Activated CD4-positive, CD25-positive, alpha-beta regulatory T cell (primary cell): ENCODE data around the gene CDK6.

ENCODE experiments used
- DNase-seq, 4 experiments: peaks; one replicate each; lab custom pipeline; 2025; lab: John Stamatoyannopoulos, UW

CDK6 gene

DNA sequence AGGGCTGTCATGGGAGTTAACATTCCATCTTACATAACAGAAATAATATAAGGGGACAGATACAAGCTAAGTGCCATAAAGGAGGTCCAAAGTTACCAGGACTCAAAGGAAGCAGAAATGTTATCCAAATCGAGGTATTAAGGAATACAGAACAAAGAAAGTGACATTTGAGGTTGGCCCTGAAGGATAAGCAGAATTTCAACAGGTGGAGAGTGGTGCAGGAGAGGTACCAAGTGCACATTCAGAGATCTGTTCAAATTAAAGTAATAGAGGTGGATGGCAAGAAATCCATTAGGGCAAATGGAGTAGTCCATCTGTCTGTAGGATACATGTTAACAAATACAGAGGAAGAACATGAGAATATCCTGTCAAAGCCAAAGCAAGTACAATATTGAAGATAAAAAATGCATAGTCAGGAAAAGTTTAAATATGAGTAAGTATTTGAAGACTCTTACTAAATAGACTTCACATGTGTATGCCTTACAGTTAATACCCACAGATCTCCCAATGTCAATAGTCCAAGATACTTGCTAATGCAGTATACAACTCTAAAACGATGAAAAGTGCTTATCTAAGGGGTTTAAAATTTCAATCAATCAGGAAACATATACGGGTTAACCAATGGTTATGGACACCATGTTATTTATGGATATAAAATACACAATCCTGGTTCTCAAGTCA, 10.0 kb downstream of the CDK6 start:
- no peak for DNase-seq

DNA sequence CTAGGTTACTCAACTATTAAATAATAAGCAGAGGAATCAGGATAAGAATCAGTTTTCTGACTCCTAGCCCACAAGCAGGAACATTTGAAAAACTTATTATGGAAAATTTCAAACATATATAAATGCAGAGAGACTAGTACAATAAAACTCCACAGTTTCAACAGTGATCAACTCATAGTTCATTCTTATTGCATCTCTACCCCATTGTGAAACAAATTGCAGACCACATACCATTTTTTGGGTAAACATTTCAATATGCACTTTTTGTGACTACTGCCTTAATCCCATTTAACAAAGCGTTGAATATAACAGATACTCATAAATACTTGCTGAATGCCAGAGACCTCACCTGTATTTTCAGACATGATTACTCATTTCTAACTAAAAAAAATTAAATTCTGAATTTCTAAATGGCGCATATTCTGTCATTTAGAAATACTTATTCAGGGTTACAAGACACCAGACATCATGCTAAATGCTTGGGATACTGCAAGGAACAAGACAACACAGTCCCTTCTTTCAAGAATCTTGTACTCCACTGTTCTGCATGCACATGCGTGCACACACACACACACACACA, 11.4 kb downstream of the CDK6 start:
- DNase-seq: no peak

- DNase-seq: no peak
These were observed 11.9 kb downstream of the CDK6 start for GRCh38 chr7:92824450-92824849.

- no peak for DNase-seq
These were observed 13.3 kb downstream of the CDK6 start for GRCh38 chr7:92823042-92823441.

DNA sequence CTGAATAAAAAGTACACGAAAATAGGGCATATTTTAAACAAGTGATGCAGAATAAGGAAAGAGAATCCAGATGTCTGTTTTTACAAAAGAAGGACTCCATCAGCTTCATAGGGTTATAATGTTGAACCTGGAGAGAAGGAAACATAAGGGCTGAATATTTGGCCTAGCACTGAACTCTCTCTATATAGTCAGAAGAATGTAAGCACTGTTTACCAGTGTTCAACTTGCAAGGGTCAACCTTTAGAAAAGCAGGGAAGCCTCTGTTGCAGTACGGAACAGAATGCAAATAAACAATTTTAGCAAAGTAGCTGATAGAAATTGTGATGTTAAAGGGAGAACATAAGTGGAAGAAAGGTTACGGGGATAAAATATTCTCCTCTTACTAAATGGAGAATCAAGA, 16.2 kb downstream of the CDK6 start:
- no peak for DNase-seq

- DNase-seq: no peak
These were observed 19.0 kb downstream of the CDK6 start for GRCh38 chr7:92817398-92817797.

DNA sequence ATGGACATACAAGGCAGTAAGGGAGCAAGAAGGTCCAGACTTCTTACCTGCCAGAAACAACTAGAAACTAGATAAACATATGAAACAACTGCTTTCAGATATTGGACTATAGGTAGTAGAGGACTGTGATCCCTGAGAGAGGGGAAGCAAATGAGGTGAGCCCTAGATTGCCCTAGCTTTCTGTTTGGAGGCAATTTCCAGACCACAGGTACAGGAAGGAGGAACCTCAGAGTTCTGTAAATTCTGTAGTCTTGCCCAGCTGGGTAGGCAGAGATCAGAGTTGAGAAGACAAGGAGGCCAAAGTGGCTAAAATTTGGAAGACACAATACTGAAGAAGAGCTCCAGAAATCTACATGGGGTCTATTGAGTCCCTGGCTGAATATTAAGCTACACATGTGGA, 21.0 kb downstream of the CDK6 start:
- DNase-seq: no peak

- no peak for DNase-seq
These were observed 22.9 kb downstream of the CDK6 start for GRCh38 chr7:92813390-92814024.

DNA sequence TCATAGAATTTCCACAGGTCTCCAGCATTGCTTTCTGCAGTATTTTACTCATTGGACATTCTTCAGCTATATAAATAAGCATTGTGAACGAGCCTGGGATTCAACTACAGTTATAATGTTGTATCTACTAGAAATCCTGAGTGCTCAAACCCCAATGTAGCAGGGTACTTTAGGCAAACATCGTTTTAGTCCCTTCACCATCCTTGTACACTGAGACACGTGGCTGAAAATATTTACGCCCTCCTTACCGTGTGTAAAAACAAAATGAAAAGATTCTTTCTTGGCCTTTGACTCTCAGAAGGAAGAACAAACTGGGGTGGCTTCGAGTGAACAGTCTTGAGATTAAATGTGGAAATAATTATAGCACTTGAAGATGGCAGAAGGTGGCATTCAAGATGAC, 25.2 kb downstream of the CDK6 start:
- no peak for DNase-seq

DNA sequence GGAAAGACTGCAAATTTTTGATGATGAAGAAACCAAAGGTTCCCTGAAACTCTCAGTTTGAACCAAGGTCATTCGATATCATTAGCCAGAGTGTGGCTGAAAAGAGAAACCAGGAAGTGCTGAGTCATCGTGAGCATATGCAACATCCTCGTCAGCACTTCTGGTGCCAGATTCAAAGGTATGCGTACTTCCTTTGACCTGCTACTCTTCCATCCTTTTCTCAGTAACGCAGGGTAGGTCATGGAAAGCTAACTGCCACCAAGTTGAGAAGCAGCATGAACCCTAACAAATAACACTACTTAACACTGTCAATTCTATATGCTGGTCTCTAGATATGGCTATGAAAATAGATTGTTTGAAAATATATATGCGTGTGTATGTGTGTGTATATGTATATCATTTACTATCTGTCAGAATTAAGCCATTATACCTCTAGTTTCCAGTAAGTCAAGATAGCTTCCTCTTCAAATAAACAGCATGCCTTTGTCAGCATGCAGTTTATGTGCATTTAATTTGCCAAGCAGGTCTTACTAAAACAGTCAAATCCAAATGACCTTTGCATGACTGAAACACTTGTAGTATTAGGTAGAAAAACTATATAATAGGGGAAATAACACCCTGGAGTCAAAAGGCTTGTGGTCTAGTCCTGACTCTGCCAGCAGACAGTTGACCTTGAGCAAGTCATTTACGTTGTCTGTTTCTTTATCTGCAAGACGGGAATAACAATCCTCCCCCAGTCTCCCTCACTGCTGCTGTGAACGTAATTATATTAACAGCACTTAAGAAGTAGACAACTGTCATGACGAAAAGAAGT, 26.4 kb downstream of the CDK6 start:
- peak in 2 of 4 experiments; percentile 1 to 13 for DNase-seq

DNA sequence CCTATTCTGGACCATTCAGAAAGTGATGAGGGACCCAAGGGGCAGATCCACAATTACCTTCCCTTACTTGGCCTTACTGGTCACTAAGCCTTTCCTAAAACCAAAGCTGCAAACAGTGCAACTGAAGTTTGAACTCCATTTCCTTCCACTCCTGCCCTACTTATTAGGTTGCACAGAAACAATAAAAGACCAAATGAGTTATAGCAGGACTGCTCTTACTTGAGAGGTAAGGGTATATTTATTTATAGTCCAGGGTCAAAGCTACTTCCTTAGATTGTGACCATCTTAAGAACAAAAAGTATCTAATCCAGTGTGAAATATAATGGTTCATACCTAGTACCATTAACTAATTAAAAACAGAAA, 27.0 kb downstream of the CDK6 start:
- no peak for DNase-seq

GRCh38 chr7:92808635-92809034, 27.7 kb downstream of the CDK6 start:
- no peak for DNase-seq

GRCh38 chr7:92808006-92808405, 28.4 kb downstream of the CDK6 start:
- DNase-seq: no peak

GRCh38 chr7:92806496-92806895, 29.9 kb downstream of the CDK6 start:
- no peak for DNase-seq

DNA sequence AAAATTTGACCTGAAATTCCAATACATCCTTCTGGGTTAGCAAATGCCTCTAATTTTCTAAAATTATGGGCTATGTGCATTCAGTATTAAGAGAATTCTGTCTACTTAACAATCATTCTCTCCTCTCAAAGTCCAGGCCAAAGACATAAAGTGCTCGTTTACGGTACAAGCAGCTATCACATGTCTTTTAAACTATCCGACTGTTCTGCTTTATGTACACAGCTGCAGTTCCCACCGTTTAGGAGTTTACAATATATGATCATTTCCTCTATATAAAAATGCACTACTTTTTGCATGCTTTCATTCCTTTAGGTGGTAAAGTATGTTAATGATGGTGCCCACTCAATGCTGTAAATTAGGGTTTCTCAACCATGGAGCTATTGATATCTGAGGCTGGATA, 34.0 kb downstream of the CDK6 start:
- DNase-seq: no peak

DNA sequence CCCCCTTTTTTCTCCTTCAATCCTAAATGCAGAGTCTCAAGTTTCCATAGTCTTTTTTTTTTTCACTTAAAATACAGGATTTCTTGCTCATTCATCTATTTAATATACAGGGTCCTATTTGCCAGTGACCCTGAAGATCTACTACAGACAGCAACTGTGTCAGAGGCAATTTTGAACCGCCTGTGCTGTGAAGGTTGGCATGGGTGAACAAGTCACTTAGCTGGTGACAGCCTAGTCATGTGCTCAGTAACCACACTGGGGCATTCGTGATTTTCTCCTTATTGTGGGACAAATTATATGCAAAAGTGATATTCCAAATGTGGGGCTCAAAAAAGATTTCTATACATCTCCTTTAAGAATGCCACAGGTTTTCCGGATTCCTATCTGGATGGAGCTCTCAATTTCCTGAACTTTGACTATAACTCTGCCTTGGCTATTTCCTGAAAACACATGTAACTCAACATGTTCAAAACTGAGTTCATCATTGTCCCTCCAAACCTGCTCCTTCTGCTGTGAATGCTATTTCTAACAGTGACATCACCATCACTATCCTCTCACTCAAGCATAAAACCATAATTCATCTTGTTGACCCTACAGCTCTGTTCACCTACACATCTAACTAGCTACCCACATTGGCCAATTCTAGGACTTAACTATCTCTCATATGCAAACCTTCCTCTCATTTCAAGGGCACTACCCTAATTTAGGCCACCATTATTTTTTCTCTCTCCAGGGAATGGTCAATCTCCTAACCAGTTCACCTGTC, 36.7 kb downstream of the CDK6 start:
- no peak for DNase-seq

GRCh38 chr7:92798517-92799249, 37.7 kb downstream of the CDK6 start:
- no peak for DNase-seq

- DNase-seq: no peak
These were observed 38.7 kb downstream of the CDK6 start for GRCh38 chr7:92797693-92798092.

- no peak for DNase-seq
These were observed 39.1 kb downstream of the CDK6 start for GRCh38 chr7:92797284-92797683.

DNA sequence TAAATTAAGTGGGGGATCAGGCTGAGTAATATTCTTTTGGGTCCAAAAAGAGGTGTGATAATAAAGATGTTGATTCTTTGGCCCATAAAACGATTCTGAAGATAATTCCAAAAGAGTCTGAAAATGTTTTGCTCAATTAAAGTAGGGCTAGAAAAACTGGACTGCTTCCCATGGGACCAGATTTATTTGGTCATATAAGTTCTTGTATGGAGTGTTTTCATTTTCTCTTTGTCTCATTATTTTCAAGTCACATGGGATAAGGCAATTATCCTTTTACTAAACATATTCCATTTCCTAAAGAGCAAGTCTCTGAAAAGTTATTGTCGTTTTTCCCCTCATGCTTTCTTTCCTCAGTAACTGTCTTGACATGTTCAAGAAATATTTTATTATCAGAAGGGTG, 41.5 kb downstream of the CDK6 start:
- DNase-seq: no peak

- DNase-seq: no peak
These were observed 42.0 kb downstream of the CDK6 start for GRCh38 chr7:92794391-92794790.
